MCF 10A (cell line): Measurements from ENCODE around the gene VAV2. TPM values are rescaled to one million over a fixed set of nuclear protein-coding genes. Genes with fewer than 3 reads are reported as not detected.

ENCODE experiments used
- BruUV-seq: library from RNA; stranded (reverse); fragments of 400-500 nt; replicated peaks from 2 replicates; lab custom pipeline; 2021; lab: Mats Ljungman, UMichigan
- CTCF ChIA-PET: fragments of 300-600 bp; sonication (Branson Sonifier 250); formaldehyde crosslinking; extraction: SDS; loops from one replicate; lab custom pipeline; 2021; ENCODE audit warnings: antibody characterized with exemption, inconsistent platforms; lab: Yijun Ruan, JAX
- POLR2A ChIA-PET: fragments of 300-600, 350-650 bp; sonication (Branson Sonifier 250); formaldehyde crosslinking; extraction: SDS; loops from one replicate; lab custom pipeline; 2020; ENCODE audit warnings: antibody characterized with exemption, inconsistent platforms; lab: Yijun Ruan, JAX
- DNase-seq: peaks from one replicate; pipeline ENCODE4 v3.0.0-alpha.2; 2018; ENCODE audit not compliant: unreplicated experiment
- H3K27ac Mint-ChIP-seq: one replicate; pipeline ENCODE4 v1.8.0; 2022; ENCODE audit warnings: mild to moderate bottlenecking, low read depth, mixed read lengths; ENCODE audit not compliant: unreplicated experiment
- H3K27me3 Mint-ChIP-seq: one replicate; pipeline ENCODE4 v1.8.0; 2022; ENCODE audit warnings: mixed read lengths; ENCODE audit not compliant: insufficient read depth, unreplicated experiment
- H3K36me3 Mint-ChIP-seq: one replicate; pipeline ENCODE4 v1.8.0; 2022; ENCODE audit warnings: mild to moderate bottlenecking, moderate library complexity, mixed read lengths; ENCODE audit not compliant: insufficient read depth, unreplicated experiment
- H3K4me1 Mint-ChIP-seq: one replicate; pipeline ENCODE4 v1.8.0; 2022; ENCODE audit warnings: mixed read lengths; ENCODE audit not compliant: insufficient read depth, unreplicated experiment
- H3K4me3 Mint-ChIP-seq: one replicate; pipeline ENCODE4 v1.8.0; 2022; ENCODE audit warnings: mild to moderate bottlenecking, moderate library complexity, mixed read lengths; ENCODE audit not compliant: unreplicated experiment
- H3K9me3 Mint-ChIP-seq: one replicate; pipeline ENCODE4 v1.8.0; 2022; ENCODE audit warnings: mixed read lengths; ENCODE audit not compliant: unreplicated experiment
- CTCF ChIP-seq: fragments of 200-600 bp; IDR thresholded peaks from one replicate; pipeline ENCODE4 v1.8.0; 2022; ENCODE audit warnings: antibody characterized with exemption, mild to moderate bottlenecking; ENCODE audit not compliant: unreplicated experiment
- intact Hi-C: fragments of 100-400 bp; cut with micrococcal nuclease; formaldehyde crosslinking; loops from 2 replicates; pipeline ENCODE4 v1.14.1; 2022
- total RNA-seq: library from RNA; stranded (reverse); gene quantifications from 2 replicates; pipeline ENCODE4 v1.2.3, GENCODE V29; 2022

VAV2 gene
- total RNA-seq, 1 experiment from 2014 or later: 31.0 TPM

GRCh38 chr9:133734590-133735414, 257.3 kb downstream of the VAV2 start:
- H3K27me3 Mint-ChIP-seq: peaks cover 13% of the 10 kb centered on the region
- intact Hi-C loops: no loop called here
- no peaks in the 10 kb centered on the region for H3K9me3 Mint-ChIP-seq
- H3K4me3 Mint-ChIP-seq: no peak overlapping the region
- no peak overlapping the region for H3K27ac Mint-ChIP-seq
- H3K4me1 Mint-ChIP-seq: no peaks in the 10 kb centered on the region
- BruUV-seq: no TSS peak
- ChIA-PET POLR2A (no interaction called here), CTCF (no interaction called here)
- DNase-seq: no peak
- H3K36me3 Mint-ChIP-seq: peaks cover 6% of the 10 kb centered on the region
- no peak for TF ChIP-seq CTCF

GRCh38 chr9:133733796-133734533, 258.2 kb downstream of the VAV2 start:
- no peak for TF ChIP-seq CTCF
- Mint-ChIP-seq H3K27ac (no peak overlapping the region), H3K36me3 (peaks cover 6% of the 10 kb centered on the region), H3K27me3 (peaks cover 21% of the 10 kb centered on the region), H3K4me1 (no peaks in the 10 kb centered on the region), H3K9me3 (no peaks in the 10 kb centered on the region), H3K4me3 (no peak overlapping the region)
- POLR2A ChIA-PET: no interaction called here
- intact Hi-C loops: no loop called here
- CTCF ChIA-PET: no interaction called here
- DNase-seq: no peak
- BruUV-seq: no TSS peak

GRCh38 chr9:133733421-133733795, 258.7 kb downstream of the VAV2 start:
- Mint-ChIP-seq H3K27me3 (peaks cover 27% of the 10 kb centered on the region), H3K4me1 (no peaks in the 10 kb centered on the region), H3K9me3 (no peaks in the 10 kb centered on the region), H3K36me3 (peaks cover 6% of the 10 kb centered on the region), H3K4me3 (no peak overlapping the region), H3K27ac (no peak overlapping the region)
- BruUV-seq: no TSS peak
- intact Hi-C loops: no loop called here
- no peak for DNase-seq
- ChIA-PET POLR2A (no interaction called here), CTCF (no interaction called here)
- TF ChIP-seq CTCF: no peak

GRCh38 chr9:133732639-133733408, 259.3 kb downstream of the VAV2 start:
- no peak for DNase-seq
- Mint-ChIP-seq H3K27ac (no peak overlapping the region), H3K4me1 (no peaks in the 10 kb centered on the region), H3K9me3 (no peaks in the 10 kb centered on the region), H3K4me3 (no peak overlapping the region), H3K36me3 (peaks cover 4% of the 10 kb centered on the region), H3K27me3 (peaks cover 33% of the 10 kb centered on the region)
- CTCF ChIA-PET: no interaction called here
- POLR2A ChIA-PET: interaction anchor here (0.6 to 0.7 kb wide), 2 partner anchors 10 to 19 kb away, joined by 3 read pairs; no protein-coding TSS in a partner anchor
- TF ChIP-seq CTCF: no peak
- BruUV-seq: no TSS peak
- intact Hi-C loops: no loop called here
